ENCODE measurements around the gene ABHD5.
"Not testable (repeated sequence)": the region's sequence is repeated elsewhere in the genome, so short reads cannot be mapped to it uniquely, and the experiment has no call there.

ABHD5 gene

DNA sequence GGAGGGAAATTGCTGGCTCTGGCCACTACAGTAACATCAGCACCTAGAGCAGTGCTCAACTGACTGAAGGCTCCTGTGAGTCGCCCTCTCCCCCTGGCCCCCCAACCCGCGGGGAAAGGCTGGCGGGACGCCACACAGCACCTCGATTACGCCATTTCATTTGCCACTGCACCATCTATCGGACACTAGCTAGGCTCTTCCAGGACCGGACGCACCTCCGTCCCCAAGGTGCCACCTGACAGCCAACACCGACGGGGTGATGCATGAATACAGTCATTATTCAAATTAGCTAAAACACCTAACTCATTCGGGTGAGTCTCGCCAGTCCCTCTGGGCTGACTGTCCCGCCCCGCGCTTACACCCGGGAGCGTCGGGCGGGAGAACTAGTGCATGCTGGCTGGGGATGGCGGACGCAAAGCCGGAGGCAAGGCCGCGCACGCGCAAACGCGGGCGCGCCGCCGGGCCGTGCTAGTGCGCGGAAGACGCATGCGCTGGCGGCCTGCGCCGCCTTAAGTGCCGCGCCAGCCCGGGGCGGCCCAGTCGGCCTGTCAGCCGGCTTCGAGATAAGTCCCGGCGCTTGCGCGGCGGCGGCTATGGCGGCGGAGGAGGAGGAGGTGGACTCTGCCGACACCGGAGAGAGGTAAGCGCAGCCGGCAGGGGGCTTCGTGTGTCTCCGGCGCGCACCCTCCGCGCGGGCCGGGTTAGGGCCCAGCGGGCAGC is at the start of gene ABHD5:
TSS of gene ABHD5 (plus strand) at position 539 of the 720 bp plus-strand sequence. CDS start at position 594, 55 bp downstream.
- Mint-ChIP-seq H3K36me3 (ENCODE audit: low read depth) (peaks cover 7% of the 10 kb centered on the region), H3K9me3 (no peaks in the 10 kb centered on the region), H3K27me3 (peaks cover 8% of the 10 kb centered on the region), H3K4me3 (peak within 1 kb of the TSS; percentile 93), H3K4me1 (ENCODE audit: low read depth) (peaks cover 31% of the 10 kb centered on the region), H3K27ac (peak within 1 kb of the TSS; percentile 92)
- intact Hi-C loops (cut with micrococcal nuclease), result loop anchor here (1.0 to 5.0 kb wide), 2 partner anchors 68 to 77 kb away; partner anchors contain the start of gene ANO10

DNA sequence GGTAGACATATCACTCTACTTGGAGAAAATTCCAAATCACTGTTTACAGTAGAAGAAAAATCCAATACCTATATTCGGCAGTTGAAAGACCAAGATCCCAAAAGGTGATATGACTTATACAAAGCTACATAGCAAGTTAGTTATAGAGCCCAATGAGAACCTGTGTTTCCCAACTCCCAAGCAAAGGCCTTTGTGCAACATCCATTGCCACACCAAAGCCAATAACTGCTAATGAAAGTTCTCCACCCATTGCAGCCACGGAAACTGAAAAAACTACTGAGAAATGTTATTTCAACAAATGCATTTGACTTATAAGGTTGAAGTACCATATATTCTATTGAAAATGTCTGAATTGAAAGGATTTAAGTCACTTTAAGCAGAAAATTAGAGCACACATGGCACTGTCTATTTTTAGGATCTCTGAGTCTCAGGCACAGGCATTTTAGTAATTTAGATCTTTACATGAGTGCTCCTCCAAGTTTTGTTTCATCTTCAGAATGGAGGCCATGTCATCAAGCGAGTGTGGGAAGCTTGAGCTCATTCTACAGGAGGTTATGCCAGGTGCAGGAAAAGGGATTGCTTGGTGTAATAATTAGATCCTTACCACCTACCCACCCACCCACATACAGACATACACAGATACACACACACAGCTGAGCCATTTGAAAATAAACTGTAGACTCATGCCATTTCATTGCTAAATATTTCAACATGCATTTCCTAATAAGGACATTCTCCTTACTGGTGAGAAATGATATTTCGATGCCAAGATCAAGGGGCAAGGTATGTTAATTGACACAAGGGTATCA is 49.2 kb upstream of the ABHD5 start:
- Mint-ChIP-seq H3K4me3 (no peak overlapping the region), H3K27ac (no peak overlapping the region), H3K9me3 (no peaks in the 10 kb centered on the region), H3K36me3 (ENCODE audit: low read depth) (no peaks in the 10 kb centered on the region), H3K27me3 (no peaks in the 10 kb centered on the region), H3K4me1 (ENCODE audit: low read depth) (peaks cover 34% of the 10 kb centered on the region)
- intact Hi-C loops (cut with micrococcal nuclease), result no loop called here

DNA sequence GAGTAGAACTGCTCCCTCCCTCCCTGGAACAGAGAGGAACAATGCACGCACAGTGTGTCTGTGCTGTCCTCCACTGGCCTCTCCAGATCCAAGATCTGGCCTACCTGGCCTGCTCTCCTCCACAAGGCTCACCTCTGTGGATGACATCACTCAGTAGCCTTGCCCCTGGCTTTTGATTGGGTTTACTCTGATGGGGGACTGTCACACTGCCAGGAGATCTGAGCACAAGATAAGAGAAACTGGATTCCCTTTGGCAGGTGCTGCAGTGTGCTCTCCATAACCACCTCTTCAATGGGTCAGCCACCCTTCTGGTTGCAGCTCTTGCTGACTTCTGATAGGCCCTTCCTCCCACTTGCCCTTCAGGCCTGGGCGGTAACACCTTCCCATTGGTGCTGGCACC is 46.3 kb upstream of the ABHD5 start:
- no peaks in the 10 kb centered on the region for H3K9me3 Mint-ChIP-seq
- no peaks in the 10 kb centered on the region for H3K36me3 Mint-ChIP-seq (ENCODE audit: low read depth)
- H3K4me1 Mint-ChIP-seq (ENCODE audit: low read depth), result peaks cover 29% of the 10 kb centered on the region
- H3K4me3 Mint-ChIP-seq, result no peak overlapping the region
- no peak overlapping the region for H3K27ac Mint-ChIP-seq
- intact Hi-C loops (cut with micrococcal nuclease), result no loop called here
- no peaks in the 10 kb centered on the region for H3K27me3 Mint-ChIP-seq

DNA sequence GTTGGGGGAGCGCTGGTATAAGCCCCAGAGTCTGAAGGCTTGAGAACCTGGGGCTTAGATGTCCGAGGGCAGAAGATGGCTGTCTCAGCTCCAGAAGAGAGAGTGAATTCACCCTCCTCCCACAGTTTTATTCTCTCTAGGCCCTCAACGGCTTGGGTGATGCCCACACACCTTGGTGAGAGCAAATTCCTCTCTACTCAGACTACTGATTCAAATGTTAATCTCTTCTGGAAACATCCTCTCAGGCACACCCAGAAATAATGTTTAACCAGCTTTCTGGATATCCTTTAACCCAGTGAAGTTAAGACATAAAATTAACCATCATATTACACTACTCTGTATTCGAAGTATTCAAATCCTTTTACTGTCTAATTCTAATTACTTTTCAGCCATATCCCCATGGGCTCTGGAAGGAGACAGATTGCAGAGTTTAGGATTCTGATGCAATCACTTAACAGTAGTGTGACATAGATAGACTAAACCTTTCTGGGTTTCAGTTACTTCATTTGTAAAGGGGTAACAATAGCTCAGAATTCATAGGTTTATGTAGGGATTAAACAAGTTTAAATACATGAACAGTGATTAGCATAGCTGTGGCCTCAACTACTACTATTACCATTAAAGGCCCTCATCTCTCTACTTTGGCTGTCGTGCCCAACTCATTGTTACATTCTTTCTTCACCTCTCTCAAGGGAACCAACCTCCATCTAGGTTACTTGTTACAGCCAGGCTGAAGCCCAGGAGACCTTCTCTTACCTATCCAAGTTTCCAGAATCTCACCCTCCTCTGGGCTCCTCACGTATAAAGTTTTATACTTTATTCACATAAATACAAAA is 43.2 kb upstream of the ABHD5 start:
- Mint-ChIP-seq H3K9me3 (no peaks in the 10 kb centered on the region), H3K4me3 (no peak overlapping the region), H3K36me3 (ENCODE audit: low read depth) (no peaks in the 10 kb centered on the region), H3K27me3 (peaks cover 2% of the 10 kb centered on the region), H3K27ac (no peak overlapping the region), H3K4me1 (ENCODE audit: low read depth) (peaks cover 10% of the 10 kb centered on the region)
- intact Hi-C loops (cut with micrococcal nuclease), result no loop called here

DNA sequence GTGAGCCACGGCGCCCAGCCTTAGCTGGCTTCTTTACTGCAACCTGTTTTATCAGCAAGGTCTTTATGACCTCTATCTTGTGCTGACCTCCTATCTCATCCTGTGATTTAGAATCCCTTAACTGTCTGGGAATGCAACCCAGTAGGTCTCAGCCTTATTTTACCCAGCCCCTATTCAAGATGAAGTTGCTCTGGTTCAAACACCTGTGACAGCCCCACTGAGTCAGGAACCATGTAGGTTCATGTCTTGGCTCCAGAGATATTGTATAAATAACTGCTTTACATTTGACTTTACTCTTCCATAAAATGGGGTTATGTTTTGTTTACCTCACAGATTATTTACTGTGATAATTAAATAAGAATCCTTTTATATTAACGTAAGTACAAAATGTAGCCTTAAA is 41.8 kb upstream of the ABHD5 start:
- intact Hi-C loops (cut with micrococcal nuclease), result no loop called here
- no peaks in the 10 kb centered on the region for H3K36me3 Mint-ChIP-seq (ENCODE audit: low read depth)
- H3K4me1 Mint-ChIP-seq (ENCODE audit: low read depth), result peaks cover 10% of the 10 kb centered on the region
- H3K27me3 Mint-ChIP-seq, result peaks cover 2% of the 10 kb centered on the region
- H3K9me3 Mint-ChIP-seq, result no peaks in the 10 kb centered on the region
- H3K4me3 Mint-ChIP-seq, result no peak overlapping the region
- H3K27ac Mint-ChIP-seq, result no peak overlapping the region

DNA sequence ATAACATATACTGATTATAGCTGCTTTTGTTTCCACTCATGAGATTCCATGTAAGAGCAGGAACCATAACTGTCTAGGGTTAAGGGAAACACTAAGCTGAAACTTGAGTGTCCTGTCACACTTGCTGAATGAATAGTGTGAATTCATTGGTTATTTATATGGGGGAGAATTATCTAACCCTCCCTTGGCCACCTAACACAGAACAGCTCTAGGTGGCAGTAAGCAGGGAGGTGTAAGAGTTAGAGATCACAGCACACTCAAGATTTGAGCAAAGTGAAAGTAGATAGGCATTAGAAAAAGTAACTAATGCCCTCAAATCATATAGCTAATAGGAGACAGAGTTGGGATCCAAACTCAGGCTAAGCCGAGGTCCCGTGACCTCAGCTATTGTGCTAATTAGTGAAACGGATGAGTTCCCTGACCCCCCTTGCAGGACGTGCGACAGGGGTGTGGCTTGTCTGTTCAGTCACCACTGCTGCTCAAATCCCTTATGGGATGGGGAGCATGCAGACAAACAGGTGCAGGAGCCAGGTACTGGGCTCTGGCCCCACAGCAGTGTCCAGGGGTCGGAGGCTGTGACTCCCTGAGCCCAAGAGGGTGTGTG is 41.3 kb upstream of the ABHD5 start:
- Mint-ChIP-seq H3K27ac (no peak overlapping the region), H3K9me3 (no peaks in the 10 kb centered on the region), H3K36me3 (ENCODE audit: low read depth) (no peaks in the 10 kb centered on the region), H3K27me3 (peaks cover 2% of the 10 kb centered on the region), H3K4me1 (ENCODE audit: low read depth) (peaks cover 10% of the 10 kb centered on the region), H3K4me3 (no peak overlapping the region)
- intact Hi-C loops (cut with micrococcal nuclease), result no loop called here

DNA sequence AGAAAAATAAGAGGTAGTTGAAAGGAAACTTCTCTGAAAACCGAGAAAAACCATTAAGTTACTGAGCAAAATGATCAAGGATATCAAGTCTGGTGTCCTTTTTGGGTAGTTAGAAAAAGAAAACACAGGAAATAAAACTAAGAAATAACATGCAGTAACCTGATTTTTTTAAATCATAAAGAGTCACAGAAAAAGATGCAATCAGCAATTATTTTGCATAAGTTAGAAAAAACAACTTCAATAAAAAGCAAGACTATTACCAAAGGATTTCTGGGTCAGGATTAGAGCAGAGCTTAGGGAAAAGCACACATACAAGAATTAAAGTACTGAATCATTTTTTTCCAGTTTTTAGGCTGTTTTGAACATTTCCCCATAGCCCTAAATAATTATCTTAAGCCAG is 40.4 kb upstream of the ABHD5 start:
- intact Hi-C loops (cut with micrococcal nuclease), result no loop called here
- Mint-ChIP-seq H3K4me3 (no peak overlapping the region), H3K4me1 (ENCODE audit: low read depth) (peaks cover 10% of the 10 kb centered on the region), H3K36me3 (ENCODE audit: low read depth) (no peaks in the 10 kb centered on the region), H3K27ac (no peak overlapping the region), H3K27me3 (peaks cover 2% of the 10 kb centered on the region), H3K9me3 (no peaks in the 10 kb centered on the region)

DNA sequence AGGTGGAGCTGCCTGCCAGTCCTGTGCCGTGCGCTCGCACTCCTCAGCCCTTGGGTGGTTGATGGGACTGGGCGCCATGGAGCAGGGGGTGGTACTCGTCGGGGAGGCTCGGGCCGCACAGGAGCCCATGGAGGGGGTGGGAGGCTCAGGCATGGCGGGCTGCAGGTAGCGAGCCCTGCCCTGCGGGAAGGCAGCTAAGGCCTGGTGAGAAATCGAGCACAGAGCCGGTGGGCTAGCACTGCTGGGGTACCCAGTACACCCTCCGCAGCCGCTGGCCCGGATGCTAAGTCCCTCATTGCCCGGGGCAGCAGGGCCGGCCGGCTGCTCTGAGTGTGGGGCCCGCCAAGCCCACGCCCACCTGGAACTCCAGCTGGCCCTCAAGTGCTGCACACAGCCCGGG is 34.3 kb upstream of the ABHD5 start:
- H3K27ac Mint-ChIP-seq, result not testable (repeated sequence)

DNA sequence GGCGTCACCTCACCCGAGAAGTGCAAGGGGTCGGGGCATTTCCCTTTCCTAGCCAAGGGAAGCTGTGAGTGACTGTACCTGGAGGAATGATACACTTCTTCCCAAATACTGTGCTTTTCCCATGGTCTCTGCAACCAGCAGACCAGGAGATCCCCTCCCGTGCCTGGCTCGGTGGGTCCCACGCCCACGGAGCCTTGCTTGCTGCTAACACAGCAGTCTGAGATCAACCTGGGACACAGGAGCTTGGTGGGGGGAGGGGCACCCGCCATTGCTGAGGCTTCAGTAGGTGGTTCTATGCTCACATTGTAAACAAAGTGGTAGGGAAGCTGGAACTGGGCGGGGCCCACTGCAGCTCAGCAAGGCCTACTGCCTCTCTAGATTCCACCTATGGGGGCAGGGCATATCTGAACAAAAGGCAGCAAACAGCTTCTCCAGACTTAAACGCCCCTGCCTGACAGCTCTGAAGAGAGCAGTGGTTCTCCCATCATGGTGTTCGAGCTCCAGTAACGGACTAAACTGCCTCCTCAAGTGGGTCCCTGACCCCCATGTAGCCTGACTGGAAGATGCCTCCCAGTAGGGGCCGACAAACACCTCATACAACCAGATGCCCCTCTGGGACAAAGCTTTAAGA is 31.4 kb upstream of the ABHD5 start:
- Mint-ChIP-seq H3K27ac (no peak overlapping the region), H3K27me3 (no peaks in the 10 kb centered on the region), H3K36me3 (ENCODE audit: low read depth) (no peaks in the 10 kb centered on the region), H3K9me3 (peaks cover 18% of the 10 kb centered on the region), H3K4me1 (ENCODE audit: low read depth) (peaks cover 4% of the 10 kb centered on the region), H3K4me3 (no peak overlapping the region)
- intact Hi-C loops (cut with micrococcal nuclease), result no loop called here

More for the DNA sequence above, 34.3 kb upstream of the ABHD5 start:
- H3K36me3 Mint-ChIP-seq (ENCODE audit: low read depth); intact Hi-C loops (cut with micrococcal nuclease); H3K4me1 Mint-ChIP-seq (ENCODE audit: low read depth); H3K27me3 Mint-ChIP-seq; H3K4me3 Mint-ChIP-seq: not testable (repeated sequence)
- H3K9me3 Mint-ChIP-seq, result peaks cover 12% of the 10 kb centered on the region

DNA sequence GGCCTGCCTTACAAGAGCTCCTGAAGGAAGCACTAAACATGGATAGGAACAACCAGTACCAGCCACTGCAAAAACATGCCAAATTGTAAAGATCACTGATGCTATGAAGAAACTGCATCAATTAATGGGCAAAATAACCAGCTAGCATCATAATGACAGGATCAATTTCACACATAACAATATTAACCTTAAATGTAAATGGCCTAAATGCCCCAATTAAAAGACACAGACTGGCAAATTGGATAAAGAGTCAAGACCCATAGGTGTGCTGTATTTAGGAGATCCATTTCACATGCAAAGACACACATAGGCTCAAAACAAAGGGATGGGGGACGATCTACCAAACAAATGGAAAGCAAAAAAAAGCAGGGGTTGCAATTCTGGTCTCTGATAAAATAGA is 29.4 kb upstream of the ABHD5 start:
- H3K9me3 Mint-ChIP-seq, result peaks cover 18% of the 10 kb centered on the region
- H3K4me1 Mint-ChIP-seq (ENCODE audit: low read depth); intact Hi-C loops (cut with micrococcal nuclease); H3K27ac Mint-ChIP-seq; H3K36me3 Mint-ChIP-seq (ENCODE audit: low read depth); H3K4me3 Mint-ChIP-seq; H3K27me3 Mint-ChIP-seq: not testable (repeated sequence)

DNA sequence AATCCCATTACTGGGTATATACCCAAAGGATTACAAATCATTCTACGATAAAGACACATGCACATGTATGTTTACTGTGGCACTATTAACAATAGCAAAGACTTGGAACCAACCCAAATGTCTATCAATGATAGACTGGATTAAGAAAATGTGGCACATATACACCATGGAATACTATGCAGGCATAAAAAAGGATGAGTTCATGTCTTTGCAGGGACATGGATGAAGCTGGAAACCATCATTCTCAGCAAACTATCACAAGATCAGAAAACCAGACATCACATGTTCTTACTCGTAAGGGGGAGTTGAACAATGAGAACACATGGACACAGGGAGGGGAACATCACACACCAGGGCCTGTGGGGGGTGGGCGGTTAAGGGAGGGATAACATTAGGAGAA is 25.7 kb upstream of the ABHD5 start:
- H3K36me3 Mint-ChIP-seq (ENCODE audit: low read depth); H3K4me1 Mint-ChIP-seq (ENCODE audit: low read depth); H3K27me3 Mint-ChIP-seq; H3K27ac Mint-ChIP-seq; H3K4me3 Mint-ChIP-seq; intact Hi-C loops (cut with micrococcal nuclease): not testable (repeated sequence)
- peaks cover 13% of the 10 kb centered on the region for H3K9me3 Mint-ChIP-seq

DNA sequence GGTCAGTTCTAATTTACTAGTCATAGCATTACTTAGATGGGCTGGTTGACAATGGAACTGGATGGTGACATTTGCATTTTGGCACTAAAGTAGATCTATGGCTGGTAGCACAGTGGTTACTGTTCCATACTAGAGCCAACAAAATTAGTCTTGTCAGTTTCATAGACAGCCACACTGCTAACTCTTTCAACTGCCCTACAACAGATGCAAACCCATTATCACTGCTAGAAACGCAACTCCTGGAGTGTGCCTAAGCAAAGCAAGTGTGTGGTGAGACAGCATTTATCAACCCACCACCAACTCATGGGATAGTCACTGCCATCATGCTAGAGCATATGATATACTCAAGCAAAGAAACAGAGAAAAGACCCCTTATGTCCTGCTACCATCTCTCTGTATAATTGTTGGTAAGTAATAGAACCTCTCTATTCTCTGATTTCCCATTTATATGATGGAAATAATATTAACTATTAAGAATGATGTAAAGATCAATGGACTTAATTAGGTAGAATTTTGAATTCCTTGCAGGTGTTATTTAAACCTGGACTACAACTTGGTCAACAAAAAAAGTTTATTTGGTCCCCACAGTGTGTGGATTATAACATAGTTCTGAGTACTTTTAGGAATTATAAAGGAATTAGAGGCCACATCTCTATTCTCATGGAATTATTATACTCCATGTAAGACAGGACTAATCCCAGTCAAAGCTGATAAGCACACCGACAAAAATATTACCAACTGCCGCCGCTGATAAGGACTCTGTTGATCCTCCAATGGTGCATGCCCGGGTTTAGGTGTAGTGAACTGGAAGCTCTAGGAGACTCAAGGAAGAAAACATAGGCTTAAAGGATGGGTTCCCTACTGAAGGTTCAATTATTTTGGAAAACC is 19.9 kb upstream of the ABHD5 start:
- Mint-ChIP-seq H3K9me3 (no peaks in the 10 kb centered on the region), H3K36me3 (ENCODE audit: low read depth) (no peaks in the 10 kb centered on the region), H3K27ac (no peak overlapping the region), H3K4me3 (no peak overlapping the region), H3K27me3 (no peaks in the 10 kb centered on the region), H3K4me1 (ENCODE audit: low read depth) (no peaks in the 10 kb centered on the region)
- intact Hi-C loops (cut with micrococcal nuclease), result no loop called here

Data from dendritic cell treated with granulocyte-macrophage colony-stimulating factor and Interleukin-4, amounts not matched to agents 40 ng/mL and 50 ng/mL, for 4 days (primary cell).